Astrocyte (in vitro differentiated cells and primary cell): ENCODE data around the gene CMTM5. TPM values are rescaled to one million over a fixed set of nuclear protein-coding genes. Genes with fewer than 3 reads are reported as not detected.

Source experiments
- DNase-seq: peaks from one replicate; pipeline ENCODE4 v3.0.0-alpha.2; 2010; ENCODE audit warnings: low read depth
- FAIRE-seq: peaks from 2 replicates; lab custom pipeline; 2011; peaks lifted over from hg19 to GRCh38; lab: Jason Lieb, UNC
- H2AFZ ChIP-seq: 2 replicates; pipeline ENCODE4 v1.6.0; 2012; ENCODE audit warnings: low read depth, low read length, inconsistent platforms
- H3K27ac ChIP-seq: 2 replicates; pipeline ENCODE4 v1.5.1; 2011; ENCODE audit warnings: low read depth, low read length, inconsistent platforms
- H3K27me3 ChIP-seq: 2 replicates; pipeline ENCODE4 v1.6.0; 2011; ENCODE audit warnings: low read length, inconsistent platforms; ENCODE audit not compliant: insufficient read depth
- H3K36me3 ChIP-seq: 2 replicates; pipeline ENCODE4 v1.5.1; 2011; ENCODE audit warnings: low read length, inconsistent platforms; ENCODE audit not compliant: insufficient read depth
- H3K4me1 ChIP-seq: 2 replicates; pipeline ENCODE4 v1.5.1; 2011; ENCODE audit warnings: low read length, inconsistent platforms; ENCODE audit not compliant: insufficient read depth
- H3K4me2 ChIP-seq: 2 replicates; pipeline ENCODE4 v1.6.0; 2012; ENCODE audit warnings: low read length, inconsistent platforms
- H3K4me3 ChIP-seq: 2 replicates; pipeline ENCODE4 v1.5.1; 2011; ENCODE audit warnings: low read depth, mild to moderate bottlenecking, low read length, inconsistent platforms; ENCODE audit not compliant: insufficient read depth
- H3K79me2 ChIP-seq: 2 replicates; pipeline ENCODE4 v1.6.0; 2012; ENCODE audit warnings: mild to moderate bottlenecking, low read length, inconsistent platforms; ENCODE audit not compliant: insufficient read depth
- H3K9ac ChIP-seq: 2 replicates; pipeline ENCODE4 v1.6.0; 2012; ENCODE audit warnings: mild to moderate bottlenecking, low read length, inconsistent platforms
- H3K9me3 ChIP-seq: 2 replicates; pipeline ENCODE4 v1.5.1; 2012; ENCODE audit warnings: low read depth, mild to moderate bottlenecking, low read length, inconsistent platforms; ENCODE audit not compliant: insufficient read depth
- H4K20me1 ChIP-seq: 2 replicates; pipeline ENCODE4 v1.6.0; 2012; ENCODE audit warnings: low read length, inconsistent platforms; ENCODE audit not compliant: insufficient read depth
- H3K27ac Mint-ChIP-seq: one replicate; pipeline ENCODE4 v1.8.0; 2021; ENCODE audit warnings: mild to moderate bottlenecking, mixed read lengths; ENCODE audit not compliant: unreplicated experiment
- H3K27me3 Mint-ChIP-seq: one replicate; pipeline ENCODE4 v1.8.0; 2021; ENCODE audit warnings: low read depth, mixed read lengths; ENCODE audit not compliant: unreplicated experiment
- H3K36me3 Mint-ChIP-seq: one replicate; pipeline ENCODE4 v1.8.0; 2021; ENCODE audit warnings: low read depth, mixed read lengths; ENCODE audit not compliant: unreplicated experiment
- H3K4me1 Mint-ChIP-seq: one replicate; pipeline ENCODE4 v1.8.0; 2021; ENCODE audit warnings: low read depth, mixed read lengths; ENCODE audit not compliant: unreplicated experiment
- H3K4me3 Mint-ChIP-seq: one replicate; pipeline ENCODE4 v1.8.0; 2021; ENCODE audit warnings: mild to moderate bottlenecking, moderate library complexity, mixed read lengths; ENCODE audit not compliant: unreplicated experiment
- H3K9me3 Mint-ChIP-seq: one replicate; pipeline ENCODE4 v1.8.0; 2021; ENCODE audit warnings: mild to moderate bottlenecking, mixed read lengths; ENCODE audit not compliant: unreplicated experiment
- CTCF ChIP-seq: IDR thresholded peaks from 2 replicates; pipeline ENCODE4 v1.5.1; 2011; ENCODE audit warnings: low read depth, mild to moderate bottlenecking, inconsistent platforms, low read length, moderate library complexity; ENCODE audit not compliant: insufficient read depth
- EZH2 ChIP-seq: IDR thresholded peaks from 2 replicates; pipeline ENCODE4 v1.6.1; 2012; ENCODE audit warnings: mild to moderate bottlenecking, low read length, inconsistent platforms; ENCODE audit not compliant: insufficient read depth
- total RNA-seq: library from RNA; stranded (reverse); gene quantifications from 2 replicates; pipeline ENCODE4 v1.2.1, GENCODE V29; 2021

The CMTM5 gene
- total RNA-seq, 1 donor from 2014 or later = not detected

GRCh38 chr14:23408307-23408630, 31.4 kb downstream of the CMTM5 start:
- H3K27me3 ChIP-seq = no peaks in the 10 kb centered on the region
- H3K27ac ChIP-seq = no peak overlapping the region
- no peak overlapping the region for H3K4me2 ChIP-seq
- no peaks in the 10 kb centered on the region for H3K9me3 ChIP-seq
- TF ChIP-seq EZH2 = no peak
- no peak for FAIRE-seq
- no peaks in the 10 kb centered on the region for H3K4me1 ChIP-seq
- H3K4me3 ChIP-seq = no peak overlapping the region
- Mint-ChIP-seq H3K4me1 (no peaks in the 10 kb centered on the region), H3K36me3 (no peaks in the 10 kb centered on the region), H3K27me3 (peaks cover 72% of the 10 kb centered on the region), H3K9me3 (peaks cover 4% of the 10 kb centered on the region), H3K27ac (no peak overlapping the region), H3K4me3 (no peak overlapping the region)
- H2AFZ ChIP-seq = no peak overlapping the region
- no peak for DNase-seq
- H4K20me1 ChIP-seq = no peaks in the 10 kb centered on the region
- no peaks in the 10 kb centered on the region for H3K36me3 ChIP-seq
- H3K79me2 ChIP-seq = no peaks in the 10 kb centered on the region
- H3K9ac ChIP-seq = no peak overlapping the region

- DNase-seq (no peak), FAIRE-seq (no peak)
- Mint-ChIP-seq H3K4me1 (no peaks in the 10 kb centered on the region), H3K9me3 (peaks cover 4% of the 10 kb centered on the region), H3K4me3 (no peak overlapping the region), H3K27me3 (peaks cover 66% of the 10 kb centered on the region), H3K27ac (no peak overlapping the region), H3K36me3 (no peaks in the 10 kb centered on the region)
- TF ChIP-seq EZH2 (no peak), CTCF (no peak)
- no peaks in the 10 kb centered on the region for H3K36me3 ChIP-seq
- H3K4me3 ChIP-seq = no peak overlapping the region
- no peaks in the 10 kb centered on the region for H3K9me3 ChIP-seq
- H3K4me1 ChIP-seq = no peaks in the 10 kb centered on the region
- H3K79me2 ChIP-seq = no peaks in the 10 kb centered on the region
- no peak overlapping the region for H2AFZ ChIP-seq
- no peaks in the 10 kb centered on the region for H3K27me3 ChIP-seq
- no peak overlapping the region for H3K27ac ChIP-seq
- H4K20me1 ChIP-seq = no peaks in the 10 kb centered on the region
- H3K4me2 ChIP-seq = no peak overlapping the region
- H3K9ac ChIP-seq = no peak overlapping the region
Measured at GRCh38 chr14:23409475-23409874, 32.6 kb downstream of the CMTM5 start.

- FAIRE-seq (no peak), DNase-seq (no peak)
- Histone ChIP-seq H3K79me2 (no peaks in the 10 kb centered on the region), H3K27ac (no peak overlapping the region), H3K27me3 (no peaks in the 10 kb centered on the region), H3K36me3 (no peaks in the 10 kb centered on the region), H3K9ac (no peak overlapping the region), H3K4me2 (no peak overlapping the region), H2AFZ (no peak overlapping the region), H3K4me3 (no peak overlapping the region), H4K20me1 (no peaks in the 10 kb centered on the region), H3K9me3 (no peaks in the 10 kb centered on the region), H3K4me1 (no peaks in the 10 kb centered on the region)
- Mint-ChIP-seq H3K4me1 (no peaks in the 10 kb centered on the region), H3K27ac (no peak overlapping the region), H3K9me3 (peaks cover 4% of the 10 kb centered on the region), H3K36me3 (no peaks in the 10 kb centered on the region), H3K4me3 (no peak overlapping the region), H3K27me3 (peaks cover 66% of the 10 kb centered on the region)
- TF ChIP-seq CTCF (no peak), EZH2 (no peak)
Measured at GRCh38 chr14:23409966-23410635, 33.3 kb downstream of the CMTM5 start.
